Upper lobe of right lung (tissue), 1 donor: ENCODE data around the gene RAD51B. TPM values are rescaled to one million over a fixed set of nuclear protein-coding genes. Genes with fewer than 3 reads are reported as not detected.

ENCODE experiments used
- ATAC-seq: fragments of 200-7000 bp; cut with Tn5 transposase; one replicate; pipeline ENCODE4 v1.9.1; 2020; ENCODE audit warnings: mild to moderate bottlenecking, moderate library complexity
- DNase-seq: peaks from one replicate; pipeline ENCODE4 v3.0.0-alpha.2; 2020
- H3K27ac ChIP-seq: fragments of 200-600 bp; one replicate; pipeline ENCODE4 v1.8.0; 2022
- H3K27me3 ChIP-seq: fragments of 200-600 bp; one replicate; pipeline ENCODE4 v1.8.0; 2022; ENCODE audit warnings: mild to moderate bottlenecking
- H3K36me3 ChIP-seq: fragments of 200-600 bp; one replicate; pipeline ENCODE4 v1.8.0; 2022
- H3K4me1 ChIP-seq: fragments of 200-600 bp; one replicate; pipeline ENCODE4 v1.8.0; 2022
- H3K4me3 ChIP-seq: fragments of 200-600 bp; one replicate; pipeline ENCODE4 v1.8.0; 2022; ENCODE audit warnings: mild to moderate bottlenecking
- H3K9me3 ChIP-seq: fragments of 200-600 bp; one replicate; pipeline ENCODE4 v1.8.0; 2022
- CTCF ChIP-seq: fragments of 200-600 bp; IDR thresholded peaks from one replicate; pipeline ENCODE4 v1.8.0; 2022; ENCODE audit warnings: antibody characterized with exemption
- intact Hi-C: fragments of 100-400 bp; cut with DNase I; formaldehyde crosslinking; loops from one replicate; pipeline ENCODE4 v1.11.0; 2022
- total RNA-seq: library from RNA; stranded (reverse); fragmentation: NEBNext Ultra II Directional; extraction: Animal tissue kit (Norgen Biotek cat#: 25700); gene quantifications from one replicate; pipeline ENCODE4 v1.2.1, GENCODE V29; 2021
- donor health status: DM: no; HTN: yes; CAD: no; lungs with severe emphysema.

Gene RAD51B
- total RNA-seq, 1 donor from 2014 or later, result 11.5 TPM

DNA sequence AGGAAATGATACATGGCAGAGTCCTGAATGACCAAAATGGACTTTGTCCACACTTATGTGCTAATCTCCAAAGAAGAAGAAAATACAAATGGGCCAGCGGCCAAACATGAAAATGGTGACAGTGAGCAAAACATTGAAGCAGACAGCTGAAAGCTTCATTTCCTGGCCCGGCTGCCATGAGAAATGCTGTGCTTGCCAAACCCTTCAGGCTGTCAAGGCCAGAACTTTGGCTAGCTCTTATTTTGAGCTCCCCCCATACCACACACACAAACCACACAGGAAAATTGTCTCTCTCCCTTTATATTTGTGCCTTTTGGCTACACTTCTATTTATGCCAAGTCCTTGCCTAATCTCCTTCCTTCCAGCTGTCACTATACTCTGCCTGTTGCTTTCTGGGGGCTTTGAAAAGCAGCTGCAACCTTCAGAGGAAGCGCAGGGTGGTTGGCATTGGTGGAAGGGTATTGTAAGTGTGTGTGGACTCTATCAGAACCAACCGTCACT, 323.8 kb downstream of the RAD51B start:
- Histone ChIP-seq H3K36me3 (no peaks in the 10 kb centered on the region), H3K27ac (peak overlapping the region; percentile 69), H3K4me1 (peaks cover 39% of the 10 kb centered on the region), H3K9me3 (no peaks in the 10 kb centered on the region), H3K4me3 (no peak overlapping the region), H3K27me3 (no peaks in the 10 kb centered on the region)
- ATAC-seq (peak; percentile 48), DNase-seq (no peak)
- no peak for TF ChIP-seq CTCF
- intact Hi-C loops, result no loop called here

GRCh38 chr14:68144051-68144681, 324.6 kb downstream of the RAD51B start:
- Histone ChIP-seq H3K36me3 (no peaks in the 10 kb centered on the region), H3K4me1 (peaks cover 39% of the 10 kb centered on the region), H3K9me3 (no peaks in the 10 kb centered on the region), H3K27ac (peak overlapping the region; percentile 69), H3K27me3 (no peaks in the 10 kb centered on the region), H3K4me3 (no peak overlapping the region)
- DNase-seq (no peak), ATAC-seq (peak; percentile 50)
- TF ChIP-seq CTCF, result no peak
- intact Hi-C loops, result no loop called here

DNA sequence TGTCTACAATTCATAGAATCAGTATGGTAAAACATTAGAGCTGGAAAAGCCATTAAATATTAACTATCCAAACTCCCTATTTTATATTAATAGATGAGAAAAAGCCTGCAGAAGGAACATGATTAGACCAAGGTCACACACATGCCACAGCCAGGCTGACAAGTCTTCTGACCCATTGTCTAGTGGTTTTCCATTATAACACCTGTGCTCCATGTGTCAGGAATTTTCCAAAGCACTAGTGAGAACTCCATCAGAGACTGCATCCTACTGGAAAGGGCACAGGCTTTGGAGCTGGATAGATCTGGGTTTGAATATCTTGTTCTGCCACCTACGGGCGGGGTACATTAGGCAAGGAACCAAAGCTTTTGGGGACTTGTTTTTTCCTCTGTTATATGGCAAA, 325.5 kb downstream of the RAD51B start:
- Histone ChIP-seq H3K36me3 (no peaks in the 10 kb centered on the region), H3K27me3 (no peaks in the 10 kb centered on the region), H3K4me3 (no peak overlapping the region), H3K9me3 (no peaks in the 10 kb centered on the region), H3K27ac (peak overlapping the region; percentile 69), H3K4me1 (peaks cover 36% of the 10 kb centered on the region)
- DNase-seq, result no peak
- no peak for ATAC-seq
- intact Hi-C loops, result no loop called here
- no peak for TF ChIP-seq CTCF

DNA sequence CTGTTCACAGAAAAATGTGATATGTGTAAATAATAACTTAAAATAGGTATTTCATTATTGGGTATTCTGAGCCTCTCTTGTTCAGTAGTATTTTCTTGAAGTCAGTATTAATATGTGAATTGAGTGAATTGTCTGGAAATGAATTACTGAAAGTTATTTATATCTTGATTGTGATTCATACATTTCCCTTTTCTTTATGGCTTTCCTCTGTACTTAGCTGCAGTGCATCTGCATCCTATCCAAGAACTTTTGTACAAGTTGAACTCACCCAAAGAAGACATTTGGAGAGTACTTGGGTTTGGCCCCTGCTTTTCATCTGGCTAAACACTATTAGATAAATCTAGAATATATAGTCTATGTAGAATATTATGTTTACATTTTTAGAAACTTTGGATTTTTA, 326.0 kb downstream of the RAD51B start:
- no peak for DNase-seq
- no peaks in the 10 kb centered on the region for H3K36me3 ChIP-seq
- TF ChIP-seq CTCF, result no peak
- no peak overlapping the region for H3K4me3 ChIP-seq
- no peaks in the 10 kb centered on the region for H3K9me3 ChIP-seq
- intact Hi-C loops, result no loop called here
- no peaks in the 10 kb centered on the region for H3K27me3 ChIP-seq
- ATAC-seq, result no peak
- H3K4me1 ChIP-seq, result peaks cover 32% of the 10 kb centered on the region
- peak overlapping the region; percentile 63 for H3K27ac ChIP-seq

GRCh38 chr14:68146818-68147217, 327.2 kb downstream of the RAD51B start:
- Histone ChIP-seq H3K27me3 (no peaks in the 10 kb centered on the region), H3K4me1 (peaks cover 27% of the 10 kb centered on the region), H3K36me3 (no peaks in the 10 kb centered on the region), H3K4me3 (no peak overlapping the region), H3K9me3 (no peaks in the 10 kb centered on the region), H3K27ac (peak overlapping the region; percentile 63)
- intact Hi-C loops, result no loop called here
- DNase-seq, result no peak
- no peak for TF ChIP-seq CTCF
- peak; percentile 84 for ATAC-seq
